Bone marrow (tissue), 2 donors: ENCODE results near the gene GSTA1.
"Not testable (repeated sequence)": the region's sequence is repeated elsewhere in the genome, so short reads cannot be mapped to it uniquely, and the experiment has no call there.

ENCODE experiments used
- DNase-seq, 2 donors: peaks; one replicate each; lab custom pipeline; 2025; lab: John Stamatoyannopoulos, UW

Gene GSTA1

GRCh38 chr6:52808660-52809059 lies 5.0 kb upstream of the GSTA1 start:
- no peak for DNase-seq

- DNase-seq: no peak
These were observed 810 bp downstream of the GSTA1 start for GRCh38 chr6:52802806-52803205.

- DNase-seq: no peak
These were observed 2.3 kb downstream of the GSTA1 start for GRCh38 chr6:52801188-52801841.

GRCh38 chr6:52799272-52799671 lies 4.3 kb downstream of the GSTA1 start:
- DNase-seq: not testable (repeated sequence)

- not testable (repeated sequence) for DNase-seq
These were observed 9.2 kb downstream of the GSTA1 start for GRCh38 chr6:52794366-52794765.

GRCh38 chr6:52790861-52791260 lies 12.8 kb downstream of the GSTA1 start:
- DNase-seq: no peak

GRCh38 chr6:52789658-52790057 lies 14.0 kb downstream of the GSTA1 start:
- DNase-seq: not testable (repeated sequence)

GRCh38 chr6:52788478-52788877 lies 15.1 kb downstream of the GSTA1 start:
- no peak for DNase-seq

- no peak for DNase-seq
These were observed 15.7 kb downstream of the GSTA1 start for GRCh38 chr6:52787917-52788316.

GRCh38 chr6:52786249-52786956 lies 17.2 kb downstream of the GSTA1 start:
- no peak for DNase-seq

- not testable (repeated sequence) for DNase-seq
These were observed 20.8 kb downstream of the GSTA1 start for GRCh38 chr6:52782696-52783274.

GRCh38 chr6:52782209-52782608 lies 21.4 kb downstream of the GSTA1 start:
- not testable (repeated sequence) for DNase-seq

- DNase-seq: no peak
These were observed 24.4 kb downstream of the GSTA1 start for GRCh38 chr6:52779237-52779636.

- DNase-seq: not testable (repeated sequence)
These were observed 26.8 kb downstream of the GSTA1 start for GRCh38 chr6:52776711-52777351.

GRCh38 chr6:52769399-52769798 lies 34.2 kb downstream of the GSTA1 start:
- DNase-seq: not testable (repeated sequence)

GRCh38 chr6:52767658-52768057 lies 36.0 kb downstream of the GSTA1 start:
- not testable (repeated sequence) for DNase-seq

- not testable (repeated sequence) for DNase-seq
These were observed 40.2 kb downstream of the GSTA1 start, which contains the start of gene GSTA2 for GRCh38 chr6:52763322-52763916. Gene GSTA2, minus strand, starts transcription at chr6:52763475. Its CDS starts 5,528 bp downstream, at chr6:52757947.

- not testable (repeated sequence) for DNase-seq
These were observed 41.7 kb downstream of the GSTA1 start for GRCh38 chr6:52761673-52762491.

GRCh38 chr6:52760105-52760765 lies 43.4 kb downstream of the GSTA1 start:
- DNase-seq: no peak

GRCh38 chr6:52759085-52759484 lies 44.5 kb downstream of the GSTA1 start:
- no peak for DNase-seq
